HFF-Myc (cell line): Measurements from ENCODE around the gene CPA1.
A peak's percentile ranks its signal among the peaks of the same experiment; 100 is the strongest.

ENCODE experiments used
- DNase-seq: peaks from one replicate; pipeline ENCODE4 v3.0.0-alpha.2; 2011; ENCODE audit warnings: low read depth; ENCODE audit errors: extremely low read depth
- H3K4me3 ChIP-seq: replicated peaks from 2 replicates; pipeline ENCODE4 v1.5.1; 2011; ENCODE audit warnings: low read depth, mild to moderate bottlenecking, control low read depth, low read length
- TF ChIP-seq, protein P1 (sequence below): IDR thresholded peaks from 2 replicates; pipeline ENCODE4 v1.5.1; 2012; ENCODE audit warnings: mild to moderate bottlenecking, low read depth, low read length, control low read depth; ENCODE audit errors: missing control alignments

CPA1 gene

GRCh38 chr7:130433301-130433700, 53.0 kb downstream of the CPA1 start:
- TF ChIP-seq, protein P1, sequence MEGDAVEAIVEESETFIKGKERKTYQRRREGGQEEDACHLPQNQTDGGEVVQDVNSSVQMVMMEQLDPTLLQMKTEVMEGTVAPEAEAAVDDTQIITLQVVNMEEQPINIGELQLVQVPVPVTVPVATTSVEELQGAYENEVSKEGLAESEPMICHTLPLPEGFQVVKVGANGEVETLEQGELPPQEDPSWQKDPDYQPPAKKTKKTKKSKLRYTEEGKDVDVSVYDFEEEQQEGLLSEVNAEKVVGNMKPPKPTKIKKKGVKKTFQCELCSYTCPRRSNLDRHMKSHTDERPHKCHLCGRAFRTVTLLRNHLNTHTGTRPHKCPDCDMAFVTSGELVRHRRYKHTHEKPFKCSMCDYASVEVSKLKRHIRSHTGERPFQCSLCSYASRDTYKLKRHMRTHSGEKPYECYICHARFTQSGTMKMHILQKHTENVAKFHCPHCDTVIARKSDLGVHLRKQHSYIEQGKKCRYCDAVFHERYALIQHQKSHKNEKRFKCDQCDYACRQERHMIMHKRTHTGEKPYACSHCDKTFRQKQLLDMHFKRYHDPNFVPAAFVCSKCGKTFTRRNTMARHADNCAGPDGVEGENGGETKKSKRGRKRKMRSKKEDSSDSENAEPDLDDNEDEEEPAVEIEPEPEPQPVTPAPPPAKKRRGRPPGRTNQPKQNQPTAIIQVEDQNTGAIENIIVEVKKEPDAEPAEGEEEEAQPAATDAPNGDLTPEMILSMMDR: no peak
- no peak for DNase-seq
- no peak overlapping the region for H3K4me3 ChIP-seq

- TF ChIP-seq, protein P1: no peak
- no peak overlapping the region for H3K4me3 ChIP-seq
- peak; percentile 31 for DNase-seq
Observed at GRCh38 chr7:130435311-130435854, 55.1 kb downstream of the CPA1 start.

DNA sequence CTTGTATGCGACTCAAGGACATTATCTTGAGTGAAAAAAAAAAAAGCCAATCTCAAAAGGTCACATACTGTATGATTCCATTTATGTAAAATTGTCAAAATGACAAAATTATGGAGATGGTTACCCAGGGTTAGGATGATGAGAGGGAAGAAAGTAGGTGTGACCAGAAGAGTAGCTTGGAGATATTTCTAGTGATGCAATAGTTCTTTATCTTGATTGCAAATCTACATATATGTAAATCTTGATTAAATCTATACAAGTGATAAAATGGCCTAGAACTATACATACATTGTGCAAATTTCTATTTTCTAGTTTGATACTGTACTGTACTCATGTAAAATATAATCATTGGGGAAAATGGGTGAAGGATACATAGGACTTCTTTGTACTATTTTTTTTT, 56.0 kb downstream of the CPA1 start:
- no peak for DNase-seq
- no peak overlapping the region for H3K4me3 ChIP-seq
- TF ChIP-seq, protein P1: no peak
